ENCODE results near the gene KCNH8. TPM values are rescaled to one million over a fixed set of nuclear protein-coding genes. Genes with fewer than 3 reads are reported as not detected.

The KCNH8 gene
- total and polyA plus RNA-seq, 10 of the 15 experiments (the other 5 are each of a cell fraction or from before 2014, with no cell fraction given) = under 0.01 to 0.18 (median 0.07) TPM; not detected in 2

GRCh38 chr3:19467761-19468160 lies 319.5 kb downstream of the KCNH8 start:
- no peaks in the 10 kb centered on the region; the same call in 2 of the 3 replicates for H3K9me3 ChIP-seq (replicated peaks; ENCODE audit: control insufficient read depth, insufficient read depth, low read length)
- H3K27me3 ChIP-seq (replicated peaks in 1 of 2; ENCODE audit: control insufficient read depth in 2 of 2, insufficient read depth in 2 of 2, low read length in 1 of 2) = no peaks in the 10 kb centered on the region
- no peaks in the 10 kb centered on the region for H3K36me3 ChIP-seq (ENCODE audit: control insufficient read depth in 2 of 2, insufficient read depth in 2 of 2, low read length in 1 of 2)
- H3K4me1 ChIP-seq (ENCODE audit: control insufficient read depth, insufficient read depth, low read length) = no peaks in the 10 kb centered on the region
- no peak overlapping the region for H3K27ac ChIP-seq (ENCODE audit: control insufficient read depth, insufficient read depth)
- BruUV-seq (replicated peaks) = no TSS peak
- no peak overlapping the region for H3K4me3 ChIP-seq
- TF ChIP-seq ELK1 (IDR thresholded peaks at IDR 0.05; ENCODE audit: low read depth, low read length) (no peak), RUNX3 (IDR thresholded peaks at IDR 0.05; ENCODE audit: low read length) (no peak), SMC3 (IDR thresholded peaks at IDR 0.05; ENCODE audit: borderline replicate concordance, low read length) (no peak), MTA2 (IDR thresholded peaks at IDR 0.05; ENCODE audit: low read depth) (no peak), PRDM15 (CRISPR knock-in tag; IDR thresholded peaks at IDR 0.05) (no peak), BCL11A (IDR thresholded peaks at IDR 0.05; ENCODE audit: low read depth, low read length) (no peak), USF1 (IDR thresholded peaks at IDR 0.05; ENCODE audit: borderline replicate concordance, extremely low read length, insufficient read depth, low read depth, low read length) (no peak), STAT1 (conservative IDR thresholded peaks at IDR 0.05) (no peak), JUNB (IDR thresholded peaks at IDR 0.05) (no peak), WRNIP1 (IDR thresholded peaks at IDR 0.05; ENCODE audit: borderline replicate concordance, low read depth, low read length) (no peak)
- H2AFZ ChIP-seq (ENCODE audit: control insufficient read depth, low read depth, low read length) = no peak overlapping the region
- no peak for DNase-seq (ENCODE audit: low read depth, low spot score)
- intact Hi-C loops (cut with micrococcal nuclease; ENCODE audit: unreplicated experiment) (no loop called here), in situ Hi-C loops (cut with MboI) (no loop called here)
- SMC1A ChIA-PET (ENCODE audit: uncharacterized antibody, unreplicated experiment) = no interaction called here
- no peaks in the 10 kb centered on the region for H4K20me1 ChIP-seq (ENCODE audit: control insufficient read depth, insufficient read depth)
- FAIRE-seq = no peak
- CTCF ChIA-PET = no interaction called here
- RAD21 ChIA-PET (ENCODE audit: unreplicated experiment) = no interaction called here
- H3K9ac ChIP-seq (ENCODE audit: control insufficient read depth, insufficient read depth, low read length) = no peak overlapping the region
- POLR2A ChIA-PET = no interaction called here
- H3K4me2 ChIP-seq (ENCODE audit: control insufficient read depth, insufficient read depth) = no peak overlapping the region
- no peaks in the 10 kb centered on the region for H3K79me2 ChIP-seq (ENCODE audit: control insufficient read depth, insufficient read depth, low read length)
- no peak for ATAC-seq
